ENCODE data around the gene MYLK2. TPM values are rescaled to one million over a fixed set of nuclear protein-coding genes. Genes with fewer than 3 reads are reported as not detected.
A peak's percentile ranks its signal among the peaks of the same experiment; 100 is the strongest.
"Not testable (repeated sequence)": the region's sequence is repeated elsewhere in the genome, so short reads cannot be mapped to it uniquely, and the experiment has no call there.

MYLK2 gene
- total RNA-seq, 4 donors from 2014 or later: 0.16 TPM; not detected in 3

DNA sequence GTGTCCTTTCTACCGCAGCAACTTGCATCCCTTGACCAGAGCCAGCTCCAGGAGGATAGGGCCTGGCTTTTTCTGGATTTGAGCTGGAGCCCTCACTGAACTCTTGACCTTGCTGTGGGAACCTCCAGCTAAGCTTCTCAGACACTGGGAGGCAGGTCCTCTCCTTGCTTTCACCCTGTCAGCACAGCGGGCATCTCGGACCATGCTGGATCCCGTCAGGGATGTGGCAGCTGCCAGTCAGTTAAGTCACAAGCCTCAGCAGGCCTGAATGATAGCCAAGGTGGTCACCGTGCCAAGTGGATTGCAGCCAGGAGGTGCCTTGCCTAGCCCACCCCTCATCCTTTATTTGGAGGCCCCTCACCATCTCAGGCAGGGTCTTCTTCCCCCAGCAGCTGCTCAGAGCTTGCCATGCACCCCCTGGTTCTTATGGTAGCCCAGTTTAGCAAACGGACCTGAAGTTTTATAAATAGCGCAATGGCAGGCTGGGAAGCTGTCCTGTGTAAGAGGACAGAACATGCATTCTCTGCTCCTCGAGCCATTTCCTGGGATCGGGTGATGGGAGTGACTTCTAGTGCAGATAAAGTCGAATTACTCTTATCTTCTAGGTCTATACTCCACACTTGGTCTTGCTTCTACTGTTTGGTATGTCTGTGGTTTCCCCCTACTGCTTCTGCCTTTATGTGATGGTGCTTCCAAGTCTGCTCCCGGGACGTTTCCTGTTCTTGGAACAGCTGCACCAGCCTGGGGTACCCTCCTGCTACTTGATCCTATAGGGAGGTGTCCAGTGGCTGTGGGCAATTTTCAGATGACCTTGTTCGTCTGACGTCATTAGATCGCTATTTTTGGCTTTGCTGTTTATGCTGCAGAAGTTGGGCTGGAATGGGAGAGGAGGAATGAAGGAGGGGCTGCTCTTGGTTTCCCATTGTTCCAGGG lies 7.1 kb upstream of the MYLK2 start:
- no peak overlapping the region for H3K4me3 ChIP-seq
- in situ Hi-C loops (cut with MboI; ENCODE audit: low pct_ligation_motif_present in 1 of 4, low pct_unique_long_range_greater_than_20kb in 1 of 4, low sequenced_read_pairs in 3 of 4): no loop called here
- TF ChIP-seq EP300 (IDR thresholded peaks at IDR 0.05; ENCODE audit: low read depth) (no peak), CTCF (IDR thresholded peaks at IDR 0.05) (no peak), POLR2AphosphoS5 (IDR thresholded peaks at IDR 0.05) (no peak), POLR2A (IDR thresholded peaks at IDR 0.05) (no peak)
- no peaks in the 10 kb centered on the region for H3K9me3 ChIP-seq
- peaks cover 0 to 8% (median 7%) of the 10 kb centered on the region in 4 donors for H3K4me1 ChIP-seq
- no peak overlapping the region for H3K27ac ChIP-seq
- no peaks in the 10 kb centered on the region for H3K36me3 ChIP-seq
- no peak for DNase-seq
- WGBS, 2 donors (ENCODE audit: low coverage in 1 of 2): 44 to 70% methylated on average over 8 to 15 of the region's 15 CpGs
- intact Hi-C loops (cut with DNase I; ENCODE audit: low total_unique reads): no loop called here
- no peaks in the 10 kb centered on the region for H3K27me3 ChIP-seq

GRCh38 chr20:31813611-31814010 lies 5.5 kb upstream of the MYLK2 start:
- intact Hi-C loops (cut with DNase I; ENCODE audit: low total_unique reads): no loop called here
- H3K27me3 ChIP-seq: no peaks in the 10 kb centered on the region
- in situ Hi-C loops (cut with MboI; ENCODE audit: low pct_ligation_motif_present in 1 of 4, low pct_unique_long_range_greater_than_20kb in 1 of 4, low sequenced_read_pairs in 3 of 4): no loop called here
- H3K27ac ChIP-seq: no peak overlapping the region
- no peak overlapping the region for H3K4me3 ChIP-seq
- no peak for TF ChIP-seq POLR2A (IDR thresholded peaks at IDR 0.05)
- TF ChIP-seq EP300 (IDR thresholded peaks at IDR 0.05; ENCODE audit: low read depth): no peak
- no peak for TF ChIP-seq CTCF (IDR thresholded peaks at IDR 0.05)
- TF ChIP-seq POLR2AphosphoS5 (IDR thresholded peaks at IDR 0.05): no peak
- no peaks in the 10 kb centered on the region for H3K9me3 ChIP-seq
- peaks cover 0 to 8% (median 7%) of the 10 kb centered on the region in 4 donors for H3K4me1 ChIP-seq
- H3K36me3 ChIP-seq: no peaks in the 10 kb centered on the region
- DNase-seq: no peak

- in situ Hi-C loops (cut with MboI; ENCODE audit: low pct_ligation_motif_present in 1 of 4, low pct_unique_long_range_greater_than_20kb in 1 of 4, low sequenced_read_pairs in 3 of 4); intact Hi-C loops (cut with DNase I; ENCODE audit: low total_unique reads); H3K4me3 ChIP-seq: not testable (repeated sequence)
Measured at GRCh38 chr20:31814142-31814541, 5.0 kb upstream of the MYLK2 start.

DNA sequence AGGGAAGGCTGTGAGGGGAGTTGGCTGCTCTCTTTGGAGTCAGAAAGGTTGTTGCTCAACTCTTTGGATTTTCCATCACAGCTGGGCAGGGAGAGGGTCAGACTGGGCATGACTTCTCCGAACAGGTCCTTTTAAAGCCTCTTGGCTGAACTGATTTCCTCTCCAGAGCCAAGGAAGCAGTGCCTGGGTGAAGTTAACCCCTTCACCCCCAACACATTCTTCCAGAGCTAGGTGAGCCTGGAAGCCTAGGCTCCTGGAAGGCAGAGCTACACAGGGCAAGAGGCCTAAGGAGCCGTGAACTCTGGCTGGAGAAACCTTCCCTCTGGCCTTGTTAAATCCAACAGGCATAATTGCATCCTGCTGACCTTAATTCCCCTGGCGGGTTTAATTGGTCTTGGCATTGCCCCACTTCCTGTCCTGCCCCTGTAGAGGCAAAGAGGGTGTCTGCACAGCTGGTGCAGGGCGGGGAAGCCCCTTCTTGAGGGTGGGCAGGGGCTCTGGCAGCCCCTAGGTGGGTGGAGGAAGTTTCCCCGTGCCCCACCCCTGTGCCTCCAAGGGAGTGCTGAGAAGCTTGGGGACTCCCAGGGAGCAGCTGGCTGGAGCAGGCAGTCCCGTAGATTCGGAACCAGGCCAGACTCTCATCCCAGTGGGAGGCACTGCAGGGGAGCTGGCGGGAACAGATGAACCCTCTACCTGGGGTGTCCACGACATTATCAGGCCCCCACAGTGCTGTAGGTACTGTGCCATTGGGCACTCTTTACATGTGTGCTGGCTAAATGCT lies 3.6 kb upstream of the MYLK2 start:
- no peaks in the 10 kb centered on the region for H3K9me3 ChIP-seq
- in situ Hi-C loops (cut with MboI; ENCODE audit: low pct_ligation_motif_present in 1 of 4, low pct_unique_long_range_greater_than_20kb in 1 of 4, low sequenced_read_pairs in 3 of 4) (no loop called here), intact Hi-C loops (cut with DNase I; ENCODE audit: low total_unique reads) (no loop called here)
- peaks cover 0 to 8% (median 7%) of the 10 kb centered on the region in 4 donors for H3K4me1 ChIP-seq
- peak; percentile 18 for DNase-seq
- no peak overlapping the region for H3K27ac ChIP-seq
- H3K36me3 ChIP-seq: no peaks in the 10 kb centered on the region
- 33% methylated on average over 7 of the region's 9 CpGs; no CpG with 5 or more reads in 1 of the 2 donors for WGBS, 2 donors (ENCODE audit: low coverage in 1 of 2)
- H3K27me3 ChIP-seq: no peaks in the 10 kb centered on the region
- H3K4me3 ChIP-seq: no peak overlapping the region
- TF ChIP-seq POLR2AphosphoS5 (IDR thresholded peaks at IDR 0.05): no peak
- TF ChIP-seq CTCF (IDR thresholded peaks at IDR 0.05): no peak
- TF ChIP-seq EP300 (IDR thresholded peaks at IDR 0.05; ENCODE audit: low read depth): no peak
- no peak for TF ChIP-seq POLR2A (IDR thresholded peaks at IDR 0.05)

More at GRCh38 chr20:31814142-31814541, 5.0 kb upstream of the MYLK2 start:
- not testable (repeated sequence) for H3K4me1 ChIP-seq, H3K9me3 ChIP-seq, H3K27ac ChIP-seq, H3K36me3 ChIP-seq, DNase-seq, H3K27me3 ChIP-seq
- 62 to 85% methylated on average over 5 to 7 of the region's 7 CpGs for WGBS, 2 donors (ENCODE audit: low coverage in 1 of 2)
